ENCODE data around the gene AKAP1. TPM values are rescaled to one million over a fixed set of nuclear protein-coding genes. Genes with fewer than 3 reads are reported as not detected.

The AKAP1 gene
- polyA plus RNA-seq, 1 of the 3 experiments (the other 2 are of a cell fraction) = 36.3 TPM

GRCh38 chr17:57146273-57146672 lies 61.2 kb downstream of the AKAP1 start:
- CTCF ChIA-PET = interaction anchor here (0.7 to 1.5 kb wide), 6 partner anchors 25 to 1372 kb away, joined by 3 to 6 read pairs (median 4); no protein-coding TSS in a partner anchor

GRCh38 chr17:57151798-57152197 lies 66.8 kb downstream of the AKAP1 start:
- Histone ChIP-seq H3K4me3 (ENCODE audit: low read depth in 2 of 2, low read length in 1 of 2) (no peak overlapping the region), H3K4me1 (ENCODE audit: control insufficient read depth in 1 of 2, insufficient read depth in 2 of 2, low read depth in 1 of 2, low read length in 1 of 2) (no peaks in the 10 kb centered on the region), H3K79me2 (ENCODE audit: insufficient read depth) (no peaks in the 10 kb centered on the region), H3K27ac (ENCODE audit: low read depth in 2 of 2, low read length in 1 of 2) (no peak overlapping the region), H3K9ac (no peak overlapping the region), H3F3A (replicated peaks; ENCODE audit: insufficient read depth) (no peaks in the 10 kb centered on the region), H3K36me3 (replicated peaks in 1 of 2; ENCODE audit: control insufficient read depth in 1 of 2, insufficient read depth in 2 of 2, low read length in 1 of 2) (no peaks in the 10 kb centered on the region), H3K27me3 (ENCODE audit: insufficient read depth) (peaks cover 38% of the 10 kb centered on the region; the same call in 1 of the 2 replicates), H3K9me2 (no peaks in the 10 kb centered on the region), H4K20me1 (ENCODE audit: insufficient read depth) (no peaks in the 10 kb centered on the region), H3K4me2 (no peak overlapping the region), H2AFZ (ENCODE audit: low read depth) (no peak overlapping the region), H3K9me3 (no peaks in the 10 kb centered on the region)
- TF ChIP-seq SIN3A (IDR thresholded peaks at IDR 0.05; ENCODE audit: borderline replicate concordance, low read depth, low read length) = no peak
- TF ChIP-seq NRF1 (IDR thresholded peaks at IDR 0.05; ENCODE audit: low read depth, low read length) = no peak
- TF ChIP-seq TEAD4 (IDR thresholded peaks at IDR 0.05; ENCODE audit: borderline replicate concordance, insufficient read depth) = no peak
- TF ChIP-seq USF1 (IDR thresholded peaks at IDR 0.05; ENCODE audit: borderline replicate concordance, low read depth) = no peak
- no peak for TF ChIP-seq EP300 (IDR thresholded peaks at IDR 0.05; ENCODE audit: borderline replicate concordance in 1 of 2, low read depth in 1 of 2, low read length in 1 of 2)
- ChIA-PET CTCF (interaction anchor here (0.6 kb wide), 1 partner anchor 144 kb away, joined by 3 read pairs; no protein-coding TSS in a partner anchor), POLR2A (no interaction called here)
- 80% methylated on average over 10 of the region's 10 CpGs for WGBS (ENCODE audit: low lambda C conversion rate)
- DNase-seq = no peak

More at GRCh38 chr17:57146273-57146672, 61.2 kb downstream of the AKAP1 start:
- H3K4me2 ChIP-seq = no peak overlapping the region
- H3F3A ChIP-seq (replicated peaks; ENCODE audit: insufficient read depth) = no peaks in the 10 kb centered on the region
- no peaks in the 10 kb centered on the region for H3K9me2 ChIP-seq
- H3K9me3 ChIP-seq = no peaks in the 10 kb centered on the region
- no peak overlapping the region for H3K9ac ChIP-seq
- H3K27ac ChIP-seq (ENCODE audit: low read depth in 2 of 2, low read length in 1 of 2) = no peak overlapping the region
- H3K27me3 ChIP-seq (ENCODE audit: insufficient read depth) = peaks cover 28% of the 10 kb centered on the region; the same call in 1 of the 2 replicates
- no peak for DNase-seq
- 91% methylated on average over 5 of the region's 5 CpGs for WGBS (ENCODE audit: low lambda C conversion rate)
- H3K79me2 ChIP-seq (ENCODE audit: insufficient read depth) = no peaks in the 10 kb centered on the region
- no peak overlapping the region for H3K4me3 ChIP-seq (ENCODE audit: low read depth in 2 of 2, low read length in 1 of 2)
- POLR2A ChIA-PET = no interaction called here
- H3K36me3 ChIP-seq (replicated peaks in 1 of 2; ENCODE audit: control insufficient read depth in 1 of 2, insufficient read depth in 2 of 2, low read length in 1 of 2) = no peaks in the 10 kb centered on the region
- no peak overlapping the region for H2AFZ ChIP-seq (ENCODE audit: low read depth)
- TF ChIP-seq POLR2AphosphoS5 (IDR thresholded peaks at IDR 0.05; ENCODE audit: low read depth, low read length) (no peak), EP300 (IDR thresholded peaks at IDR 0.05; ENCODE audit: borderline replicate concordance in 1 of 2, low read depth in 1 of 2, low read length in 1 of 2) (no peak), TCF12 (IDR thresholded peaks at IDR 0.05) (no peak), ELF1 (IDR thresholded peaks at IDR 0.05) (no peak), GATA2 (CRISPR knock-in tag; IDR thresholded peaks at IDR 0.05) (no peak), SMC3 (IDR thresholded peaks at IDR 0.05; ENCODE audit: low read depth, low read length) (no peak), FOXM1 (IDR thresholded peaks at IDR 0.05; ENCODE audit: low read depth) (no peak), RCOR1 (IDR thresholded peaks at IDR 0.05; ENCODE audit: low read length) (no peak), RXRA (IDR thresholded peaks at IDR 0.05; ENCODE audit: borderline replicate concordance, low read depth) (no peak), MEF2A (IDR thresholded peaks at IDR 0.05; ENCODE audit: borderline replicate concordance, low read depth) (no peak), NRF1 (IDR thresholded peaks at IDR 0.05; ENCODE audit: low read depth, low read length) (no peak), SIN3A (IDR thresholded peaks at IDR 0.05; ENCODE audit: borderline replicate concordance, low read depth, low read length) (no peak), MAX (IDR thresholded peaks at IDR 0.05; ENCODE audit: low read depth) (no peak), ZBTB33 (IDR thresholded peaks at IDR 0.05; ENCODE audit: borderline replicate concordance, low read depth) (no peak)
- H3K4me1 ChIP-seq (ENCODE audit: control insufficient read depth in 1 of 2, insufficient read depth in 2 of 2, low read depth in 1 of 2, low read length in 1 of 2) = peaks cover 0 to 4% of the 10 kb centered on the region in 2 experiments; a peak in 1 of 4 replicates
- H4K20me1 ChIP-seq (ENCODE audit: insufficient read depth) = no peaks in the 10 kb centered on the region

All from SK-N-SH (cell line).